Esophagus muscularis mucosa (tissue), 3 donors: ENCODE results near the gene ABLIM3.

Experiments used
- POLR2AphosphoS5 ChIP-seq, 2 donors: sonication (generic); formaldehyde crosslinking; IDR thresholded peaks; one replicate each; pipeline ENCODE4 v1.6.1; 2017; ENCODE audit warnings: antibody characterized with exemption in 2 of 2
- TF ChIP-seq, protein P1 (sequence below), 3 experiments: fragments of 200-600 bp in 2 of 3; fragments of 450-650 bp in 1 of 3; sonication (generic) in 2 of 3; IDR thresholded peaks; one replicate each; pipeline ENCODE4 v1.5.1; 2017 to 2019; ENCODE audit warnings: antibody characterized with exemption in 3 of 3, mild to moderate bottlenecking in 2 of 3, moderate library complexity in 1 of 3

DNA sequence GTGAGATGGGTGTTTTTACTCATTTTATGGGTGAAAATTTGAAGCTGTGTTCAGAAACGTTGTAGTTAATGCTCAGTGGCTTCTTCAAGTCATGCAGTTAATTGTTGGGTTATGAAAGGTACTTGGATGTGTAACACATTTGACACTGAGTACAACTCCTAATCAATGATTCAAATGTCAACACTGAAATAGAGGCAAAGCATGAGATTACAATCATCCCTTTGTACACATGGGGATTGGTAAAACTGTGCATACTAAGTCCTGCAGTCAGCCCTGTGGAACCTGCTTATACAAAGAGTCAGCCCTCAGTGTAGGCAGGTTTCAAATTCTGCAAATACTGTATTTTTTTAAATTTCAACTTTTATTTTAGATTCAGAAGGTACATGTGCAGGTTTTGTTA lies 3.3 kb downstream of the ABLIM3 start:
- TF ChIP-seq, protein P1, sequence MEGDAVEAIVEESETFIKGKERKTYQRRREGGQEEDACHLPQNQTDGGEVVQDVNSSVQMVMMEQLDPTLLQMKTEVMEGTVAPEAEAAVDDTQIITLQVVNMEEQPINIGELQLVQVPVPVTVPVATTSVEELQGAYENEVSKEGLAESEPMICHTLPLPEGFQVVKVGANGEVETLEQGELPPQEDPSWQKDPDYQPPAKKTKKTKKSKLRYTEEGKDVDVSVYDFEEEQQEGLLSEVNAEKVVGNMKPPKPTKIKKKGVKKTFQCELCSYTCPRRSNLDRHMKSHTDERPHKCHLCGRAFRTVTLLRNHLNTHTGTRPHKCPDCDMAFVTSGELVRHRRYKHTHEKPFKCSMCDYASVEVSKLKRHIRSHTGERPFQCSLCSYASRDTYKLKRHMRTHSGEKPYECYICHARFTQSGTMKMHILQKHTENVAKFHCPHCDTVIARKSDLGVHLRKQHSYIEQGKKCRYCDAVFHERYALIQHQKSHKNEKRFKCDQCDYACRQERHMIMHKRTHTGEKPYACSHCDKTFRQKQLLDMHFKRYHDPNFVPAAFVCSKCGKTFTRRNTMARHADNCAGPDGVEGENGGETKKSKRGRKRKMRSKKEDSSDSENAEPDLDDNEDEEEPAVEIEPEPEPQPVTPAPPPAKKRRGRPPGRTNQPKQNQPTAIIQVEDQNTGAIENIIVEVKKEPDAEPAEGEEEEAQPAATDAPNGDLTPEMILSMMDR (IDR thresholded peaks at IDR 0.05) = no peak
- no peak for TF ChIP-seq POLR2AphosphoS5 (IDR thresholded peaks at IDR 0.05)
